Activated T-helper 1 cell treated with anti-CD3 and anti-CD28 coated beads, Interleukin-12 subunit alpha, Interleukin-12 subunit beta, Interleukin-2, Interleukin-4 antibody, amounts not matched to agents 30 ng/mL and 10 ng/mL and 1 ng/mL, durations not matched to agents 14 hours and 24 hours and 36 hours (primary cell): ENCODE results near the gene PSME3. TPM values are rescaled to one million over a fixed set of nuclear protein-coding genes. Genes with fewer than 3 reads are reported as not detected.
"Not testable (repeated sequence)": the region's sequence is repeated elsewhere in the genome, so short reads cannot be mapped to it uniquely, and the experiment has no call there.

Experiments used
- DNase-seq: peaks from one replicate; pipeline ENCODE4 v3.0.0; 2021; ENCODE audit warnings: low spot score
- H3K27ac Mint-ChIP-seq: one replicate; pipeline ENCODE4 v1.8.0; 2021; ENCODE audit warnings: mild to moderate bottlenecking, mixed read lengths
- H3K27me3 Mint-ChIP-seq: one replicate; pipeline ENCODE4 v1.8.0; 2022; ENCODE audit warnings: mild to moderate bottlenecking, moderate library complexity, mixed read lengths; ENCODE audit not compliant: insufficient read depth
- H3K36me3 Mint-ChIP-seq: one replicate; pipeline ENCODE4 v1.8.0; 2021; ENCODE audit warnings: low read depth, mixed read lengths
- H3K4me1 Mint-ChIP-seq: one replicate; pipeline ENCODE4 v1.8.0; 2021; ENCODE audit warnings: low read depth, mixed read lengths
- H3K4me3 Mint-ChIP-seq: one replicate; pipeline ENCODE4 v1.8.0; 2021; ENCODE audit warnings: mild to moderate bottlenecking, moderate library complexity, mixed read lengths
- H3K9me3 Mint-ChIP-seq: one replicate; pipeline ENCODE4 v1.8.0; 2021; ENCODE audit warnings: mixed read lengths
- intact Hi-C: fragments of 100-400 bp; cut with micrococcal nuclease; formaldehyde crosslinking; loops from one replicate; pipeline ENCODE4 v1.15.1; 2024
- total RNA-seq: library from RNA; stranded (reverse); gene quantifications from 2 replicates; pipeline ENCODE4 v1.2.3, GENCODE V29; 2022

Gene PSME3
- total RNA-seq, 1 donor from 2014 or later, result 217 TPM

- DNase-seq, intact Hi-C loops, H3K27me3 Mint-ChIP-seq, H3K9me3 Mint-ChIP-seq, H3K36me3 Mint-ChIP-seq, H3K4me3 Mint-ChIP-seq, H3K4me1 Mint-ChIP-seq, H3K27ac Mint-ChIP-seq: not testable (repeated sequence)
Measured at GRCh38 chr17:42856516-42856915, 23.3 kb downstream of the PSME3 start.

GRCh38 chr17:42857389-42857788, 24.2 kb downstream of the PSME3 start:
- no peak for DNase-seq
- intact Hi-C loops, result no loop called here
- no peak overlapping the region for H3K4me3 Mint-ChIP-seq
- no peaks in the 10 kb centered on the region for H3K9me3 Mint-ChIP-seq
- H3K36me3 Mint-ChIP-seq, result no peaks in the 10 kb centered on the region
- no peak overlapping the region for H3K27ac Mint-ChIP-seq
- H3K27me3 Mint-ChIP-seq, result no peaks in the 10 kb centered on the region
- no peaks in the 10 kb centered on the region for H3K4me1 Mint-ChIP-seq

- H3K4me3 Mint-ChIP-seq, result no peak overlapping the region
- intact Hi-C loops, result no loop called here
- H3K27me3 Mint-ChIP-seq, result peaks cover 4% of the 10 kb centered on the region
- H3K9me3 Mint-ChIP-seq, result no peaks in the 10 kb centered on the region
- DNase-seq, result no peak
- H3K27ac Mint-ChIP-seq, result no peak overlapping the region
- H3K36me3 Mint-ChIP-seq, result no peaks in the 10 kb centered on the region
- no peaks in the 10 kb centered on the region for H3K4me1 Mint-ChIP-seq
Measured at GRCh38 chr17:42865638-42866094, 32.5 kb downstream of the PSME3 start.

GRCh38 chr17:42866216-42866615, 33.0 kb downstream of the PSME3 start:
- no peaks in the 10 kb centered on the region for H3K4me1 Mint-ChIP-seq
- H3K9me3 Mint-ChIP-seq, result no peaks in the 10 kb centered on the region
- H3K27ac Mint-ChIP-seq, result no peak overlapping the region
- H3K4me3 Mint-ChIP-seq, result no peak overlapping the region
- intact Hi-C loops, result no loop called here
- DNase-seq, result no peak
- H3K27me3 Mint-ChIP-seq, result peaks cover 4% of the 10 kb centered on the region
- no peaks in the 10 kb centered on the region for H3K36me3 Mint-ChIP-seq

GRCh38 chr17:42866631-42867575, 33.7 kb downstream of the PSME3 start:
- no peak for DNase-seq
- no peaks in the 10 kb centered on the region for H3K4me1 Mint-ChIP-seq
- H3K9me3 Mint-ChIP-seq, result no peaks in the 10 kb centered on the region
- H3K4me3 Mint-ChIP-seq, result no peak overlapping the region
- H3K27ac Mint-ChIP-seq, result no peak overlapping the region
- no peaks in the 10 kb centered on the region for H3K36me3 Mint-ChIP-seq
- peaks cover 4% of the 10 kb centered on the region for H3K27me3 Mint-ChIP-seq
- intact Hi-C loops, result no loop called here

- H3K27me3 Mint-ChIP-seq, intact Hi-C loops, H3K27ac Mint-ChIP-seq, H3K4me1 Mint-ChIP-seq, H3K4me3 Mint-ChIP-seq, H3K36me3 Mint-ChIP-seq, H3K9me3 Mint-ChIP-seq, DNase-seq: not testable (repeated sequence)
Measured at GRCh38 chr17:42867694-42868261, 34.6 kb downstream of the PSME3 start.

GRCh38 chr17:42868338-42868737, 35.1 kb downstream of the PSME3 start:
- H3K27me3 Mint-ChIP-seq, result peaks cover 6% of the 10 kb centered on the region
- H3K4me1 Mint-ChIP-seq, result no peaks in the 10 kb centered on the region
- no peaks in the 10 kb centered on the region for H3K36me3 Mint-ChIP-seq
- DNase-seq, result no peak
- H3K9me3 Mint-ChIP-seq, result no peaks in the 10 kb centered on the region
- no peak overlapping the region for H3K4me3 Mint-ChIP-seq
- intact Hi-C loops, result no loop called here
- no peak overlapping the region for H3K27ac Mint-ChIP-seq

GRCh38 chr17:42871647-42872046, 38.5 kb downstream of the PSME3 start:
- Mint-ChIP-seq H3K36me3 (no peaks in the 10 kb centered on the region), H3K27ac (no peak overlapping the region), H3K9me3 (no peaks in the 10 kb centered on the region), H3K27me3 (peaks cover 6% of the 10 kb centered on the region), H3K4me3 (no peak overlapping the region), H3K4me1 (no peaks in the 10 kb centered on the region)
- intact Hi-C loops, result no loop called here
- no peak for DNase-seq

- peaks cover 8% of the 10 kb centered on the region for H3K27me3 Mint-ChIP-seq
- no peaks in the 10 kb centered on the region for H3K4me1 Mint-ChIP-seq
- no peak overlapping the region for H3K4me3 Mint-ChIP-seq
- no peaks in the 10 kb centered on the region for H3K9me3 Mint-ChIP-seq
- DNase-seq, result no peak
- H3K27ac Mint-ChIP-seq, result no peak overlapping the region
- intact Hi-C loops, result no loop called here
- no peaks in the 10 kb centered on the region for H3K36me3 Mint-ChIP-seq
Measured at GRCh38 chr17:42872251-42872965, 39.2 kb downstream of the PSME3 start.

GRCh38 chr17:42873315-42873714, 40.1 kb downstream of the PSME3 start:
- H3K4me3 Mint-ChIP-seq, result no peak overlapping the region
- H3K36me3 Mint-ChIP-seq, result no peaks in the 10 kb centered on the region
- no peaks in the 10 kb centered on the region for H3K9me3 Mint-ChIP-seq
- intact Hi-C loops, result no loop called here
- no peaks in the 10 kb centered on the region for H3K4me1 Mint-ChIP-seq
- H3K27me3 Mint-ChIP-seq, result peaks cover 8% of the 10 kb centered on the region
- no peak for DNase-seq
- H3K27ac Mint-ChIP-seq, result no peak overlapping the region

- H3K4me1 Mint-ChIP-seq, H3K36me3 Mint-ChIP-seq, H3K27ac Mint-ChIP-seq, H3K4me3 Mint-ChIP-seq, intact Hi-C loops, H3K27me3 Mint-ChIP-seq, DNase-seq, H3K9me3 Mint-ChIP-seq: not testable (repeated sequence)
Measured at GRCh38 chr17:42873932-42874695, 40.9 kb downstream of the PSME3 start.

GRCh38 chr17:42877037-42877436, 43.8 kb downstream of the PSME3 start:
- DNase-seq, result no peak
- Mint-ChIP-seq H3K4me1 (no peaks in the 10 kb centered on the region), H3K4me3 (no peak overlapping the region), H3K27ac (no peak overlapping the region), H3K9me3 (no peaks in the 10 kb centered on the region), H3K36me3 (no peaks in the 10 kb centered on the region), H3K27me3 (peaks cover 10% of the 10 kb centered on the region)
- intact Hi-C loops, result no loop called here
